Memory B cell (primary cell): Measurements from ENCODE around the gene H6PD.

Experiments
- ATAC-seq: fragments of 150-1000 bp; cut with Tn5 transposase; 2 replicates; pipeline ENCODE4 v1.10.0; 2021; ENCODE audit warnings: low read depth, mild to moderate bottlenecking, moderate library complexity
- DNase-seq, 2 donors: peaks; one replicate each; pipeline ENCODE4 v3.0.0; 2022; ENCODE audit warnings: low spot score in 2 of 2
- H3K27ac Mint-ChIP-seq: one replicate; pipeline ENCODE4 v1.8.0; 2022; ENCODE audit warnings: mild to moderate bottlenecking, moderate library complexity, mixed read lengths
- H3K27me3 Mint-ChIP-seq: one replicate; pipeline ENCODE4 v1.8.0; 2022; ENCODE audit warnings: mixed read lengths
- H3K36me3 Mint-ChIP-seq: one replicate; pipeline ENCODE4 v1.8.0; 2022; ENCODE audit warnings: mild to moderate bottlenecking, mixed read lengths
- H3K4me1 Mint-ChIP-seq: one replicate; pipeline ENCODE4 v1.8.0; 2022; ENCODE audit warnings: mixed read lengths
- H3K4me3 Mint-ChIP-seq: one replicate; pipeline ENCODE4 v1.8.0; 2022; ENCODE audit warnings: mild to moderate bottlenecking, moderate library complexity, mixed read lengths
- H3K9me3 Mint-ChIP-seq: one replicate; pipeline ENCODE4 v1.8.0; 2022; ENCODE audit warnings: mixed read lengths

Gene H6PD

GRCh38 chr1:9234223-9235095 lies at the start of gene H6PD:
TSS of gene H6PD (plus strand) at chr1:9234774. CDS start at chr1:9244935, 10,161 bp downstream.
- DNase-seq, result peak; percentile 75 to 83
- Mint-ChIP-seq H3K4me3 (peak within 1 kb of the TSS; percentile 96), H3K4me1 (peaks cover 21% of the 10 kb centered on the region), H3K27ac (peak within 1 kb of the TSS; percentile 93), H3K9me3 (no peaks in the 10 kb centered on the region), H3K36me3 (peaks cover 5% of the 10 kb centered on the region), H3K27me3 (no peaks in the 10 kb centered on the region)
- ATAC-seq, result peak; percentile 71

DNA sequence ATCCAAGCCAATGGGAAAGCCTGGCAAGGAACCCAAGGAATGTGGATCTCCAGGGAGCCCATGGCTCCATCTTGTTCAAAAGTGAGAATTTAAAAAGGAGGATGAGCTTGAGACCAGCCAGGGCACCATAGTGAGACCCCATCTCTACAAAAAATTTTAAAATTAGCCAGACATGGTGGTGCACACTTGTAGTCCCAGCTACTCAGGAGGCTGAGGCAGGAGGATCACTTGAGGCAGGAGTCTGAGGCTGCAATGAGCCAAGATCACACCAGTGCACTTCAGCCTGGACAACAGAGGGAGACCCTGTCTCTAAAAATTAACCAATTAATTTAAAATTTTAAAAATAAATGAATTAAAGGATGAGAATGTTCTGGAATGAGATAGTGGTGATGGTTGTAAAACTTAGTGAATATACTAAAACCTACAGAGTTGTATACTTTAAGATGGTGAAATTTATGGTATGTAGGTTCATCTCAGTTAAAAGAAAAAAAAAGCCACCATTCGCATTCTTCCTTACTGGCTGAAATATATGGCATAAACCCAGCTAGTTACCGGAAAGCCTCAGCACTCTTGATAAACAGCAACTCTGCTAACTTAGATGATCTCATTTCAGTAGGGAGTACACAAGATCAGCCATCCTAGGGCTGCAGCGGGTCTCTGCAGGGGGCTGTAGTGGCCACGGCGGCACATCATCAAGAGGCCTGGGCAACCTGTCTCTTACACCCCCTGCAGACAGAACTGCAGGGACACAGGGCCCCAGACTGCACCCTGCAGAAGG lies 48.3 kb upstream of the H6PD start:
- no peaks in the 10 kb centered on the region for H3K36me3 Mint-ChIP-seq
- no peaks in the 10 kb centered on the region for H3K9me3 Mint-ChIP-seq
- DNase-seq, result no peak
- peaks cover 8% of the 10 kb centered on the region for H3K27me3 Mint-ChIP-seq
- no peak overlapping the region for H3K27ac Mint-ChIP-seq
- H3K4me3 Mint-ChIP-seq, result no peak overlapping the region
- H3K4me1 Mint-ChIP-seq, result peaks cover 5% of the 10 kb centered on the region
- no peak for ATAC-seq

- Mint-ChIP-seq H3K4me3 (no peak overlapping the region), H3K36me3 (no peaks in the 10 kb centered on the region), H3K27ac (no peak overlapping the region), H3K4me1 (no peaks in the 10 kb centered on the region), H3K9me3 (no peaks in the 10 kb centered on the region), H3K27me3 (peaks cover 3% of the 10 kb centered on the region)
- DNase-seq, result no peak
- ATAC-seq, result no peak
These were observed 47.6 kb upstream of the H6PD start for GRCh38 chr1:9187004-9187403.

DNA sequence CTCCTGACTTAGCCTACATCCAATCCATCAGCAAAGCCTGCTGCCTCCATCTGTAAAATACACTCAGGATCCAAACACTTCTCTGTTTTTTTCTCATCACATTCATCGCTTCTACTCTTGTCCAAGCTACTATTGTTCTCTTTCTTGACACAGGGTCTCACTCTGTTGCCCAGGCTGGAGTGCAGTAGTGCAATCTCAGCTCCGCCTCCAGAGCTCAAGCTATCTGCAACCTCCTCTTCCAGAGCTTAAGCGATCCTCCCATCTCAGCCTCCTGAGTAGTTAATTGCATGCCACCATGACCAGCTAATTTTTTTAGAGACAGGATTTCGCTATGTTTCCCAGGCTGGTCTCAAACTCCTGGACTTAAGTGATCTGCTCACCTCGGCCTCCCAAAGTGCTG lies 44.3 kb upstream of the H6PD start:
- Mint-ChIP-seq H3K36me3 (no peaks in the 10 kb centered on the region), H3K27ac (no peak overlapping the region), H3K4me3 (no peak overlapping the region), H3K27me3 (peaks cover 3% of the 10 kb centered on the region), H3K4me1 (no peaks in the 10 kb centered on the region), H3K9me3 (no peaks in the 10 kb centered on the region)
- DNase-seq (no peak), ATAC-seq (no peak)

DNA sequence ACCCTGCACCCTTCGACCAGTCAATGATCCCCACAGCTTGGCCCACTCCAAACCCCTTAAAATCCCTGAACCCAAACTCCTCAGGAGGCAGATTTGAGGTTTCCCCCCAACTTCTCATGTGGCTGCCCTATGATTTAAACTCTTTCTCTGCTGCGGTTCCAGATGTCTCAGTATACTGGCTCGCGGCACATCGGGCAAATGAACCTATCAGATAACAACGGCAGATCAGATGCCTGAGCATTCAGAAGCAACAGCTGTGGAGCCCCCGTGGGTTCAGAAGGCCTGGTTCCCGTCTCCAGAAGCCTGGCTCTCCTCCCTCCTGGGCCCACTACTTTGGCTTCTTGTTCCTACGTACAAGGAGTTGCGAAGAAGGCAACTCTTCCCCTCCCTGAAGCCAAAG lies 43.3 kb upstream of the H6PD start:
- ATAC-seq (no peak), DNase-seq (no peak)
- Mint-ChIP-seq H3K4me1 (peaks cover 1% of the 10 kb centered on the region), H3K9me3 (no peaks in the 10 kb centered on the region), H3K27me3 (peaks cover 3% of the 10 kb centered on the region), H3K27ac (no peak overlapping the region), H3K4me3 (no peak overlapping the region), H3K36me3 (no peaks in the 10 kb centered on the region)

- Mint-ChIP-seq H3K27ac (no peak overlapping the region), H3K9me3 (no peaks in the 10 kb centered on the region), H3K4me3 (no peak overlapping the region), H3K36me3 (no peaks in the 10 kb centered on the region), H3K4me1 (peaks cover 8% of the 10 kb centered on the region), H3K27me3 (peaks cover 6% of the 10 kb centered on the region)
- ATAC-seq, result no peak
- DNase-seq, result no peak
These were observed 41.9 kb upstream of the H6PD start for GRCh38 chr1:9192578-9193232.

DNA sequence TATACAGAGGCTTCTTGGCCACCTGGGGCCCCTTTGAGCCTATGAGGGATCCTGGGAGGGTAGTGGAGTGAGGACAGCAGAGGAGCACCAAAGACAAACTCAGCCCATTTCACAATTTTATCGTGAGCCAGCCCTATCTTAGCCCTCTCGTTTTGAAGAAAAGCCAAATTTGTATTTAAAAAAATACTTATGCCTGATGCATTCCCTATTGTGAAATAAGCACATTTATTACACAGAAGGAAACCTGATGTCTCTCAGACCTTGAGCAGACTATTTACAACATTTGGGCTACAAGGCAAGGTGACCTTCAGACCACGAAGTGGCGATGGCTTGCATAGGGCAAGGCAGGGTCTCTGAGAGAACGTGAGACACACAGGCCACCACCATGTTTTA lies 41.3 kb upstream of the H6PD start:
- DNase-seq (no peak), ATAC-seq (no peak)
- no peaks in the 10 kb centered on the region for H3K9me3 Mint-ChIP-seq
- peaks cover 9% of the 10 kb centered on the region for H3K27me3 Mint-ChIP-seq
- no peaks in the 10 kb centered on the region for H3K36me3 Mint-ChIP-seq
- no peak overlapping the region for H3K27ac Mint-ChIP-seq
- peaks cover 8% of the 10 kb centered on the region for H3K4me1 Mint-ChIP-seq
- H3K4me3 Mint-ChIP-seq, result no peak overlapping the region

DNA sequence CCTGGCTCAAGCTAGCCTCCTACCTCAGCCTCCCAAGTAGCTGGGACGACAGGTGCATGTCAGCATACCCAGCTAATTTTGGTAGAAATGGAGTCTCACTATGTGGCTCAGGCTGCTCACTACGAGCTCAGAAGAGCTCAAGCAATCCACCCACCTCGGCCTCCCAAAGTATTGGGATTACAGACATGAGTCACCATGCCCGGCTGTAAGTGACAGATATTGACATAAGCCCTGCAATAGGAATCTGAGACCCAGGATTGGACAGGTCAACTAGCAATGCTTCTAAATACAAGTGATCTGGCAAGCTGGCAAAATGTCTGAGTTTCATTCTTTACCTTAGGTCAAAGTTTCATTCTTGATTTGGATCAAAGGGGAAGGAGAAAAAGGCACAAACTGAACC lies 40.5 kb upstream of the H6PD start:
- Mint-ChIP-seq H3K36me3 (no peaks in the 10 kb centered on the region), H3K27ac (no peak overlapping the region), H3K4me3 (no peak overlapping the region), H3K27me3 (peaks cover 13% of the 10 kb centered on the region), H3K9me3 (no peaks in the 10 kb centered on the region), H3K4me1 (peaks cover 11% of the 10 kb centered on the region)
- ATAC-seq (no peak), DNase-seq (no peak)

GRCh38 chr1:9195651-9196050 lies 38.9 kb upstream of the H6PD start:
- Mint-ChIP-seq H3K4me1 (peaks cover 13% of the 10 kb centered on the region), H3K27me3 (peaks cover 21% of the 10 kb centered on the region)

DNA sequence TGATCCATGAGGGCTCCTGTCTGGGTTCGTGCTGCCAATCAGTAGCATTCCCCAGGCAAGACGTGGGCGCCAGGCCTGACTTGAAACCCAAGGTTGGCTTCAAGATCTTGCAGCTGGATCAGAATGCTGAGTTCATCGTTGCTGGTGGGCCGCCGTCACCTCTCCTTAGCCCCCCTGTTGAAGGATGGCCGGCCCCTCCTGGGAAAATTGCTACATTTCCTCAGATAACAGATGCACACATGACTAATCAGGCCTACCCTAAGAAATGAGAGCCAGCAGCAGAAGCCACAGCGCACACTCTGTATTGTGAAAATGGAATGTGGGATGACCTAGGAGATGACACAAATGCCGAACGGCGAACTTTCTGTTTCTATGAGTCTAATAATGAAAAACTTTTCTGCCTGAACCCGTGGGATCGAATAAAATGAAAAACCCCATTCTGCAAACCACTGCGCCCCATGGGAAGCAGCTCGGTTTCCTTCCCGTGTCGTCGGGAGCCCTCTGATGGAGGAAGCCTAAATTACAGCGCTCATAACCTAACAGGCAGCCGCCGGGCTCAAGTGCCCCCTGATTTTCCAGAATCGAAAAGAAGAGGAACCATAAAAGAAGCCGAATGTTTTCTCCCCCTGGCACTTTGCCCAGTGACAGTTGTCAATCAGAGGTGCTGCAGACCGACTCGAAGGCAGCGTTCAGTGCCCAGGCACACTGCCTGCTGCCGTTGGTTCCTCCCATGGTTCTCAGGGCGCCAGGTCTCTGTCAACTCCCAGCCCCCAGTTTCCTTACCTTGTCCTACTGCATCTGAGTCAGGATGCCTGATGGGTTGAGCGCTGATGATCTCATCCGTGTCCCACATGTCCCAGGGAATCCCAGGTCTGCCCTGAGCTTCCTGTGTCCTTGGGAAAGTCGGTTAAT lies 38.2 kb upstream of the H6PD start:
- peak; percentile 79 for ATAC-seq
- Mint-ChIP-seq H3K9me3 (no peaks in the 10 kb centered on the region), H3K4me3 (no peak overlapping the region), H3K4me1 (peaks cover 18% of the 10 kb centered on the region), H3K27ac (no peak overlapping the region), H3K27me3 (peaks cover 23% of the 10 kb centered on the region), H3K36me3 (no peaks in the 10 kb centered on the region)
- DNase-seq, result peak; percentile 61 to 67

More at GRCh38 chr1:9195651-9196050, 38.9 kb upstream of the H6PD start:
- H3K27ac Mint-ChIP-seq, result no peak overlapping the region
- no peak overlapping the region for H3K4me3 Mint-ChIP-seq
- no peak for DNase-seq
- no peaks in the 10 kb centered on the region for H3K36me3 Mint-ChIP-seq
- ATAC-seq, result no peak
- H3K9me3 Mint-ChIP-seq, result no peaks in the 10 kb centered on the region

GRCh38 chr1:9197186-9198099 lies 37.1 kb upstream of the H6PD start:
- H3K27me3 Mint-ChIP-seq, result peaks cover 22% of the 10 kb centered on the region
- H3K4me1 Mint-ChIP-seq, result peaks cover 21% of the 10 kb centered on the region
- H3K27ac Mint-ChIP-seq, result no peak overlapping the region
- DNase-seq (no peak), ATAC-seq (no peak)
- H3K4me3 Mint-ChIP-seq, result no peak overlapping the region
- H3K9me3 Mint-ChIP-seq, result no peaks in the 10 kb centered on the region
- no peaks in the 10 kb centered on the region for H3K36me3 Mint-ChIP-seq

- Mint-ChIP-seq H3K9me3 (no peaks in the 10 kb centered on the region), H3K27ac (no peak overlapping the region), H3K4me1 (peaks cover 21% of the 10 kb centered on the region), H3K36me3 (no peaks in the 10 kb centered on the region), H3K27me3 (peaks cover 29% of the 10 kb centered on the region), H3K4me3 (peak overlapping the region; percentile 30)
- ATAC-seq (no peak), DNase-seq (no peak)
These were observed 35.8 kb upstream of the H6PD start for GRCh38 chr1:9198538-9199361.
